H9 (cell line): ENCODE measurements around the gene GREB1L. TPM values are rescaled to one million over a fixed set of nuclear protein-coding genes. Genes with fewer than 3 reads are reported as not detected.

Experiments
- DNase-seq: peaks from one replicate; pipeline ENCODE4 v3.0.0-alpha.2; 2017
- H2AFZ ChIP-seq: one replicate; pipeline ENCODE4 v1.6.1; 2013; ENCODE audit warnings: mild to moderate bottlenecking, low read length, control low read depth, moderate library complexity
- H2AK5ac ChIP-seq: 2 replicates; pipeline ENCODE4 v1.6.1; 2013; ENCODE audit warnings: low read length, control low read depth, mixed read lengths; ENCODE audit not compliant: insufficient read length
- H2BK120ac ChIP-seq: one replicate; pipeline ENCODE4 v1.6.1; 2013; ENCODE audit warnings: low read depth, mild to moderate bottlenecking, low read length, control low read depth, inconsistent platforms; ENCODE audit not compliant: poor library complexity, severe bottlenecking
- H2BK12ac ChIP-seq: 2 replicates; pipeline ENCODE4 v1.6.1; 2013; ENCODE audit warnings: low read length, control low read depth, mixed read lengths, low read depth; ENCODE audit not compliant: insufficient read length
- H2BK15ac ChIP-seq: 2 replicates; pipeline ENCODE4 v1.6.1; 2013; ENCODE audit warnings: low read depth, low read length, control low read depth
- H2BK20ac ChIP-seq: one replicate; pipeline ENCODE4 v1.6.1; 2013; ENCODE audit warnings: low read depth, mild to moderate bottlenecking, low read length, control low read depth, inconsistent platforms; ENCODE audit not compliant: poor library complexity, severe bottlenecking
- H2BK5ac ChIP-seq: 2 replicates; pipeline ENCODE4 v1.6.1; 2013; ENCODE audit warnings: low read length, control low read depth, mixed read lengths; ENCODE audit not compliant: insufficient read length
- H3K14ac ChIP-seq: 2 replicates; pipeline ENCODE4 v1.6.1; 2013; ENCODE audit warnings: low read length, control low read depth; ENCODE audit not compliant: insufficient read depth
- H3K18ac ChIP-seq: 2 replicates; pipeline ENCODE4 v1.6.1; 2013; ENCODE audit warnings: low read depth, mild to moderate bottlenecking, mixed read lengths, low read length, control low read depth; ENCODE audit not compliant: insufficient read length
- H3K23ac ChIP-seq: 2 replicates; pipeline ENCODE4 v1.6.1; 2013; ENCODE audit warnings: low read length, control low read depth, mixed read lengths, low read depth; ENCODE audit not compliant: insufficient read length
- H3K23me2 ChIP-seq: 2 replicates; pipeline ENCODE4 v1.6.1; 2013; ENCODE audit warnings: low read depth, mild to moderate bottlenecking, mixed read lengths, low read length, control low read depth; ENCODE audit not compliant: insufficient read length, poor library complexity, severe bottlenecking
- H3K27ac ChIP-seq: 2 replicates; pipeline ENCODE4 v1.5.1; 2013; ENCODE audit warnings: low read length, control low read depth, mixed read lengths, low read depth; ENCODE audit not compliant: insufficient read length
- H3K27me3 ChIP-seq: 2 replicates; pipeline ENCODE4 v1.6.1; 2013; ENCODE audit warnings: low read length, control low read depth, inconsistent platforms; ENCODE audit not compliant: insufficient read depth
- H3K4ac ChIP-seq: 2 replicates; pipeline ENCODE4 v1.6.1; 2013; ENCODE audit warnings: low read depth, mild to moderate bottlenecking, control low read depth, inconsistent platforms, low read length, moderate library complexity
- H3K4me1 ChIP-seq: 2 replicates; pipeline ENCODE4 v1.6.1; 2013; ENCODE audit warnings: low read length, control low read depth, inconsistent platforms; ENCODE audit not compliant: insufficient read depth
- H3K4me2 ChIP-seq: 2 replicates; pipeline ENCODE4 v1.6.1; 2013; ENCODE audit warnings: low read length, control low read depth, mixed read lengths; ENCODE audit not compliant: insufficient read length, insufficient read depth
- H3K56ac ChIP-seq: 2 replicates; pipeline ENCODE4 v1.6.1; 2013; ENCODE audit warnings: low read depth, mild to moderate bottlenecking, mixed read lengths, low read length, control low read depth; ENCODE audit not compliant: insufficient read length
- H3K79me1 ChIP-seq: 2 replicates; pipeline ENCODE4 v1.6.1; 2013; ENCODE audit warnings: low read depth, mild to moderate bottlenecking, moderate library complexity, low read length, control low read depth, inconsistent platforms; ENCODE audit not compliant: insufficient read depth, poor library complexity, severe bottlenecking
- H3K79me2 ChIP-seq: 2 replicates; pipeline ENCODE4 v1.6.1; 2013; ENCODE audit warnings: low read length, control low read depth, inconsistent platforms; ENCODE audit not compliant: insufficient read depth
- H3K9ac ChIP-seq: 2 replicates; pipeline ENCODE4 v1.6.1; 2013; ENCODE audit warnings: low read length, control low read depth, mixed read lengths; ENCODE audit not compliant: insufficient read length; ENCODE audit errors: extremely low read depth
- H3K9me3 ChIP-seq: one replicate; pipeline ENCODE4 v1.6.1; 2013; ENCODE audit warnings: low read depth, low read length, inconsistent platforms; ENCODE audit not compliant: control insufficient read depth
- H3T11ph ChIP-seq: one replicate; pipeline ENCODE4 v1.6.1; 2013; ENCODE audit warnings: mild to moderate bottlenecking, low read length, control low read depth, inconsistent platforms
- H4K20me1 ChIP-seq: one replicate; pipeline ENCODE4 v1.6.1; 2013; ENCODE audit not compliant: control insufficient read depth, insufficient read length, insufficient read depth
- H4K5ac ChIP-seq: 2 replicates; pipeline ENCODE4 v1.6.1; 2013; ENCODE audit warnings: low read depth, mild to moderate bottlenecking, mixed read lengths, low read length, control low read depth; ENCODE audit not compliant: insufficient read length
- H4K8ac ChIP-seq: replicated peaks from 2 replicates; pipeline ENCODE4 v1.6.1; 2013; ENCODE audit warnings: low read length, control low read depth, mixed read lengths, low read depth; ENCODE audit not compliant: insufficient read length
- H4K91ac ChIP-seq: 2 replicates; pipeline ENCODE4 v1.6.1; 2013; ENCODE audit warnings: low read depth, mild to moderate bottlenecking, moderate library complexity, mixed read lengths, low read length, control low read depth; ENCODE audit not compliant: insufficient read length
- H3K27ac Mint-ChIP-seq, 3 experiments: 2 replicates in 2 of 3; 3 replicates in 1 of 3; pipeline ENCODE4 v1.8.0; 2020 to 2021; ENCODE audit warnings: mixed read lengths in 3 of 3, mild to moderate bottlenecking in 1 of 3, moderate library complexity in 1 of 3
- H3K27me3 Mint-ChIP-seq: 2 replicates; pipeline ENCODE4 v1.8.0; 2021; ENCODE audit warnings: low read depth, mild to moderate bottlenecking, moderate library complexity, mixed read lengths
- H3K36me3 Mint-ChIP-seq, 3 experiments: 2 replicates in 2 of 3; 3 replicates in 1 of 3; pipeline ENCODE4 v1.8.0; 2020 to 2021; ENCODE audit warnings: low read depth in 3 of 3, mixed read lengths in 3 of 3; ENCODE audit not compliant: insufficient read depth in 1 of 3
- H3K4me1 Mint-ChIP-seq, 2 experiments: 2 replicates each; pipeline ENCODE4 v1.8.0; 2020; ENCODE audit warnings: mixed read lengths in 2 of 2
- H3K4me3 Mint-ChIP-seq, 2 experiments: 2 replicates in 1 of 2; 3 replicates in 1 of 2; pipeline ENCODE4 v1.8.0; 2020 to 2021; ENCODE audit warnings: mild to moderate bottlenecking in 2 of 2, mixed read lengths in 2 of 2, moderate library complexity in 1 of 2
- H3K9me3 Mint-ChIP-seq, 2 experiments: 2 replicates in 1 of 2; 3 replicates in 1 of 2; pipeline ENCODE4 v1.8.0; 2020; ENCODE audit warnings: mild to moderate bottlenecking in 2 of 2, mixed read lengths in 2 of 2, moderate library complexity in 1 of 2
- CTCF ChIP-seq: fragments of 200-600 bp; sonication (generic); conservative IDR thresholded peaks from 3 replicates; pipeline ENCODE4 v1.8.0; 2021; ENCODE audit warnings: antibody characterized with exemption, mild to moderate bottlenecking
- WGBS: extraction: QIAGEN DNeasy Blood & Tissue Kit; methylation state at CpG from one replicate; pipeline ENCODE4 v1.1.7; 2013; ENCODE audit warnings: missing lambda C conversion rate, low lambda C conversion rate, mixed read lengths; ENCODE audit not compliant: insufficient read length; ENCODE audit errors: extremely low coverage; 5-methylcytosine and 5-hydroxymethylcytosine counted together
- total RNA-seq: library from RNA; stranded (reverse); gene quantifications from 2 replicates; pipeline ENCODE4 v1.2.1, GENCODE V29; 2021

GREB1L gene
- total RNA-seq, 1 experiment from 2014 or later, result 2.7 TPM

GRCh38 chr18:21489919-21490495 is 248.0 kb downstream of the GREB1L start:
- Histone ChIP-seq H4K91ac (no peak overlapping the region), H3K56ac (no peak overlapping the region), H4K8ac (no peak overlapping the region), H4K20me1 (no peaks in the 10 kb centered on the region), H3K23me2 (no peaks in the 10 kb centered on the region), H2AFZ (no peak overlapping the region), H3K4me1 (peaks cover 2% of the 10 kb centered on the region; the same call in 1 of the 2 replicates), H3K4me2 (no peak overlapping the region), H3K4ac (no peak overlapping the region), H2BK12ac (no peak overlapping the region), H2BK20ac (no peak overlapping the region), H3K27ac (no peak overlapping the region), H3K79me2 (no peaks in the 10 kb centered on the region), H2BK15ac (no peak overlapping the region), H2BK120ac (no peak overlapping the region), H3K23ac (no peak overlapping the region), H3K27me3 (no peaks in the 10 kb centered on the region), H4K5ac (no peak overlapping the region), H2BK5ac (no peak overlapping the region), H2AK5ac (no peak overlapping the region), H3K14ac (no peak overlapping the region), H3K18ac (no peak overlapping the region), H3K79me1 (no peaks in the 10 kb centered on the region), H3K9ac (no peak overlapping the region), H3K9me3 (no peaks in the 10 kb centered on the region), H3T11ph (no peak overlapping the region)
- Mint-ChIP-seq H3K9me3 (no peaks in the 10 kb centered on the region), H3K36me3 (0 out of 7 replicates have a peak, but pooled peaks cover 0 to 5% (median 0%) of the 10 kb centered on the region in 3 experiments), H3K4me3 (no peak overlapping the region), H3K27me3 (no peaks in the 10 kb centered on the region), H3K27ac (no peak overlapping the region), H3K4me1 (peaks cover 6 to 8% of the 10 kb centered on the region in 2 experiments)
- DNase-seq, result no peak
- no CpG with 5 or more reads among the region's 15 CpGs for WGBS
- no peak for TF ChIP-seq CTCF
